Mesenchymal stem cell (in vitro differentiated cells and primary cell): ENCODE data around the gene CHMP1A.

Experiments used
- DNase-seq: peaks from one replicate; pipeline ENCODE4 v3.0.0-alpha.2; 2013
- H2AFZ ChIP-seq: one replicate; pipeline ENCODE4 v1.6.1; 2013; ENCODE audit warnings: low read depth, mild to moderate bottlenecking, control low read depth, inconsistent platforms, low read length, moderate library complexity
- H2AK5ac ChIP-seq: 2 replicates; pipeline ENCODE4 v1.6.1; 2013; ENCODE audit warnings: low read length, moderate library complexity, mild to moderate bottlenecking, inconsistent platforms; ENCODE audit not compliant: severe bottlenecking
- H2BK120ac ChIP-seq: one replicate; pipeline ENCODE4 v1.6.1; 2013; ENCODE audit warnings: low read depth, mild to moderate bottlenecking, inconsistent platforms, low read length, moderate library complexity
- H2BK12ac ChIP-seq, 2 experiments: one replicate each; pipeline ENCODE4 v1.6.1; 2013; ENCODE audit warnings: inconsistent platforms in 2 of 2, low read length in 2 of 2, mild to moderate bottlenecking in 2 of 2, moderate library complexity in 2 of 2, control low read depth in 1 of 2
- H2BK15ac ChIP-seq: one replicate; pipeline ENCODE4 v1.6.1; 2013; ENCODE audit warnings: mild to moderate bottlenecking, low read depth, inconsistent platforms; ENCODE audit not compliant: poor library complexity, severe bottlenecking
- H2BK5ac ChIP-seq: 2 replicates; pipeline ENCODE4 v1.6.1; 2013; ENCODE audit warnings: low read depth, mild to moderate bottlenecking, low read length, control low read depth, inconsistent platforms; ENCODE audit not compliant: poor library complexity, severe bottlenecking
- H3K14ac ChIP-seq, 2 experiments: one replicate each; pipeline ENCODE4 v1.6.1; 2013; ENCODE audit warnings: inconsistent platforms in 2 of 2, low read length in 2 of 2, control low read depth in 1 of 2, mild to moderate bottlenecking in 1 of 2, moderate library complexity in 1 of 2
- H3K18ac ChIP-seq, 2 experiments: one replicate each; pipeline ENCODE4 v1.6.1; 2013; ENCODE audit warnings: inconsistent platforms in 2 of 2, low read length in 2 of 2, control low read depth in 1 of 2, low read depth in 1 of 2, mild to moderate bottlenecking in 1 of 2
- H3K23ac ChIP-seq, 2 experiments: one replicate each; pipeline ENCODE4 v1.6.1; 2013; ENCODE audit warnings: inconsistent platforms in 2 of 2, low read length in 2 of 2, mild to moderate bottlenecking in 2 of 2, moderate library complexity in 2 of 2, control low read depth in 1 of 2
- H3K27ac ChIP-seq: 2 replicates; pipeline ENCODE4 v1.5.1; 2013; ENCODE audit warnings: mild to moderate bottlenecking, moderate library complexity, low read length, control low read depth, inconsistent platforms; ENCODE audit not compliant: poor library complexity, severe bottlenecking
- H3K27me3 ChIP-seq, 2 experiments: 2 replicates each; pipeline versions ENCODE4 v1.6.1 to v1.7.0; 2013; ENCODE audit warnings: low read length in 2 of 2, mild to moderate bottlenecking in 2 of 2, moderate library complexity in 2 of 2, control low read depth in 1 of 2, inconsistent platforms in 1 of 2; ENCODE audit not compliant: control insufficient read depth in 1 of 2, insufficient read depth in 1 of 2
- H3K36me3 ChIP-seq, 2 experiments: 2 replicates each; pipeline versions ENCODE4 v1.6.1 to v1.7.0; 2013; ENCODE audit warnings: low read length in 2 of 2, control low read depth in 1 of 2, inconsistent platforms in 1 of 2, low read depth in 1 of 2, mild to moderate bottlenecking in 1 of 2; ENCODE audit not compliant: insufficient read depth in 2 of 2, control insufficient read depth in 1 of 2
- H3K4ac ChIP-seq, 2 experiments: one replicate each; pipeline ENCODE4 v1.6.1; 2013; ENCODE audit warnings: inconsistent platforms in 2 of 2, low read length in 2 of 2, mild to moderate bottlenecking in 2 of 2, moderate library complexity in 2 of 2, control low read depth in 1 of 2, low read depth in 1 of 2
- H3K4me1 ChIP-seq: 2 replicates; pipeline ENCODE4 v1.6.1; 2013; ENCODE audit warnings: low read depth, low read length, control low read depth; ENCODE audit not compliant: control insufficient read depth, insufficient read depth
- H3K4me2 ChIP-seq: 2 replicates; pipeline ENCODE4 v1.6.1; 2013; ENCODE audit warnings: low read length, mild to moderate bottlenecking, inconsistent platforms; ENCODE audit not compliant: poor library complexity, severe bottlenecking
- H3K4me3 ChIP-seq, 2 experiments: 2 replicates each; pipeline versions ENCODE4 v1.5.1 to v1.7.0; 2013; ENCODE audit warnings: low read length in 2 of 2, mild to moderate bottlenecking in 2 of 2, control low read depth in 1 of 2, low read depth in 1 of 2; ENCODE audit not compliant: insufficient read depth in 1 of 2
- H3K79me1 ChIP-seq: replicated peaks from 2 replicates; pipeline ENCODE4 v1.6.1; 2013; ENCODE audit warnings: mild to moderate bottlenecking, control low read depth, low read length, inconsistent platforms; ENCODE audit not compliant: poor library complexity, severe bottlenecking
- H3K9ac ChIP-seq: 2 replicates; pipeline ENCODE4 v1.7.0; 2013; ENCODE audit warnings: mild to moderate bottlenecking, low read length, moderate library complexity
- H3K9me3 ChIP-seq: 2 replicates; pipeline ENCODE4 v1.7.0; 2013; ENCODE audit warnings: mild to moderate bottlenecking, low read length; ENCODE audit not compliant: control insufficient read depth
- H4K8ac ChIP-seq: one replicate; pipeline ENCODE4 v1.6.1; 2013; ENCODE audit warnings: inconsistent platforms, mild to moderate bottlenecking, low read length, moderate library complexity
- H4K91ac ChIP-seq: one replicate; pipeline ENCODE4 v1.6.1; 2013; ENCODE audit warnings: mild to moderate bottlenecking, low read length, inconsistent platforms
- WGBS: methylation state at CpG from one replicate; pipeline ENCODE4 v1.1.7; 2013; ENCODE audit warnings: mixed read lengths; 5-methylcytosine and 5-hydroxymethylcytosine counted together

The CHMP1A gene

DNA sequence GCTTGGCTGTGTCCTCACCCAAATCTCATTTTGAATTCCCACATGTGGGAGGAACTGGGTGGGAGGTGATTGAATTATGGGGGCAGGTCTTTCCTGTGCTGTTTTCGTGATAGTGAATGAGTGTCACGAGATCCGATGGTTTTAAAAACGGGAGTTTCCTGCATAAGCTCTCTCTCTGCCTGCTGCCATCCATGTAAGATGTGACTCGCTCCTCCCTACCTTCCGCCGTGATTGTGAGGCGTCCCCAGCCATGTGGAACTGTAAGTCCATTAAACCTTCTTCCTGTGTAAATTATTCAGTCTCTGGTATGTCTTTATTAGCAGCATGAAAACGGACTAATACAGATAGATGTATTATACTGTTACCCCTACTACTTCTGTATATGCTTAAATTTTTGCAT is 3.7 kb upstream of the CHMP1A start:
- no peak overlapping the region for H3K4ac ChIP-seq

DNA sequence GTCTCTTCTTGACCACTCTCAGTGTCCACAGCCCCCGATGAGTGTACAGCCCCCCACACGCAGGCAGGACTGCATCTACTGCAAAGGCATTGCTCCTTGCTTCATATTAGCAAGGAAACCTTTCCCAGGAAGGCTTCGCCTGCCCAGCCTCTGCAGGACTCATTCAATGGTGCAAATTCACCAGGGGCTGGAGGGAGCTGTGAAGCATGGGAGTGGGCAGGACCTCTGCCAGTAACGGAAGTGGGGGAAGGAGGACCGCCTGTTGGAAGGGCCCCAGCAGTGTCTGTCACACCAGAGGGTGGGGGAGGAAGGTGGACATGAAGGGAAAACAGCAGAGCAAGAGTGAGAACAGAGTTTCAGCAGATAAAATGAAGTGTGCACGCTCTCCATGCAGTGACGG is 2.6 kb upstream of the CHMP1A start:
- Histone ChIP-seq H3K27ac (no peak overlapping the region), H4K8ac (no peak overlapping the region), H3K79me1 (peaks cover 24% of the 10 kb centered on the region), H2AFZ (no peak overlapping the region), H3K4me1 (peaks cover 14% of the 10 kb centered on the region), H3K23ac (no peak overlapping the region), H3K36me3 (peaks cover 37% of the 10 kb centered on the region in 2 experiments), H3K4me3 (no peak overlapping the region), H3K4me2 (no peak overlapping the region), H3K9me3 (no peaks in the 10 kb centered on the region), H3K14ac (no peak overlapping the region), H2BK120ac (no peak overlapping the region), H3K4ac (no peak overlapping the region), H3K18ac (no peak overlapping the region), H4K91ac (no peak overlapping the region), H2AK5ac (no peak overlapping the region), H3K27me3 (no peaks in the 10 kb centered on the region), H2BK5ac (no peak overlapping the region), H2BK12ac (no peak overlapping the region), H3K9ac (no peak overlapping the region), H2BK15ac (no peak overlapping the region)
- WGBS = over 99% methylated on average over 7 of the region's 7 CpGs
- DNase-seq = no peak

More for the DNA sequence above, 3.7 kb upstream of the CHMP1A start:
- Histone ChIP-seq H2AK5ac (no peak overlapping the region), H3K4me2 (no peak overlapping the region), H3K23ac (no peak overlapping the region), H3K36me3 (peaks cover 36 to 37% of the 10 kb centered on the region in 2 experiments), H3K14ac (no peak overlapping the region), H3K27ac (no peak overlapping the region), H3K9me3 (no peaks in the 10 kb centered on the region), H3K27me3 (no peaks in the 10 kb centered on the region), H4K8ac (no peak overlapping the region), H3K4me3 (no peak overlapping the region), H3K4me1 (peaks cover 12% of the 10 kb centered on the region), H2BK15ac (no peak overlapping the region), H3K79me1 (peaks cover 24% of the 10 kb centered on the region), H2BK12ac (no peak overlapping the region), H2BK120ac (no peak overlapping the region), H3K9ac (no peak overlapping the region), H2AFZ (no peak overlapping the region), H4K91ac (no peak overlapping the region), H3K18ac (no peak overlapping the region), H2BK5ac (no peak overlapping the region)
- 99% methylated on average over 5 of the region's 9 CpGs for WGBS
- no peak for DNase-seq

DNA sequence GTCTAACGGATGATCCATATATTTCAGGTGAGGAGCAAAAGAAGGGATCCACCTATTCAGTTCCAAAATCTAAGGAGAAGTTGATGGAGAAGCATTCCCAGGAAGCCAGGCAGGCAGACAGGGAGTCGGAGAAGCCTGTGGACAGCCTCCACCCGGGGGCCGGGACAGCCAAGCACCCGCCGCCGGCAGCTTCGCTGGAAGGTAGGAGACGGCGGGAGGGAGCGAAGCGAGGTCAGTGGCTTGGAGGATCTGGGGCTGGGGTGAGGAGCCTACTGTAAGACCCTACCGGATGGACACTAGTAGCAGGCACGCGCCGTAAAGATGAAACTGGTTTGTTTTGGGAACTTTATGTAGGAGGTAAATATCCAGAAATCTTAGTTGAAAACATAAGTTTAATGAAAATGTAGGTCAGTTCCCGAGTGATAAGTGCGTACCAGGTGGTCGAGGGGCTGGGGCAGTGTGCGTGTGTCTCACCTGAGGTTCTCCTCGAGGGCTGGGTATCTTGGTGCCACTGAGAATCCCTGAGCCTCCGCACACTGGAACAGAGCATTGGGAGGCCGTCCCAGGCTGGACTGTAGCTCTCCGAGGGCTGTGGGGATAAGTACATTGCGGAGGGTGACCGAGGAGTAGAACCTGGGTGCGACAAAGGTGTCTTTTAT is 842 bp upstream of the CHMP1A start:
- H3K23ac ChIP-seq = no peak overlapping the region
- no peaks in the 10 kb centered on the region for H3K27me3 ChIP-seq
- H3K4me1 ChIP-seq = peaks cover 16% of the 10 kb centered on the region
- peak overlapping the region; percentile 11 for H3K27ac ChIP-seq
- H2AK5ac ChIP-seq = no peak overlapping the region
- no peak overlapping the region for H2BK5ac ChIP-seq
- no peak overlapping the region for H2BK15ac ChIP-seq
- H3K4me3 ChIP-seq = peak overlapping the region; percentile 89 to 96
- H3K4me2 ChIP-seq = peak overlapping the region; percentile 97
- H4K8ac ChIP-seq = no peak overlapping the region
- peaks cover 28 to 34% of the 10 kb centered on the region in 2 experiments for H3K36me3 ChIP-seq
- peak overlapping the region in 1 of 2 experiments; percentile 46 for H3K18ac ChIP-seq
- no peak overlapping the region for H2BK12ac ChIP-seq
- 26% methylated on average over 27 of the region's 27 CpGs for WGBS
- H4K91ac ChIP-seq = no peak overlapping the region
- no peak overlapping the region for H2AFZ ChIP-seq
- peak overlapping the region; percentile 93 for H3K9ac ChIP-seq
- H3K14ac ChIP-seq = peak overlapping the region in 1 of 2 experiments; percentile 42
- no peaks in the 10 kb centered on the region for H3K9me3 ChIP-seq
- DNase-seq = peak; percentile 33
- H3K79me1 ChIP-seq = peaks cover 23% of the 10 kb centered on the region
- H3K4ac ChIP-seq = peak overlapping the region in 1 of 2 experiments; percentile 87
- no peak overlapping the region for H2BK120ac ChIP-seq

DNA sequence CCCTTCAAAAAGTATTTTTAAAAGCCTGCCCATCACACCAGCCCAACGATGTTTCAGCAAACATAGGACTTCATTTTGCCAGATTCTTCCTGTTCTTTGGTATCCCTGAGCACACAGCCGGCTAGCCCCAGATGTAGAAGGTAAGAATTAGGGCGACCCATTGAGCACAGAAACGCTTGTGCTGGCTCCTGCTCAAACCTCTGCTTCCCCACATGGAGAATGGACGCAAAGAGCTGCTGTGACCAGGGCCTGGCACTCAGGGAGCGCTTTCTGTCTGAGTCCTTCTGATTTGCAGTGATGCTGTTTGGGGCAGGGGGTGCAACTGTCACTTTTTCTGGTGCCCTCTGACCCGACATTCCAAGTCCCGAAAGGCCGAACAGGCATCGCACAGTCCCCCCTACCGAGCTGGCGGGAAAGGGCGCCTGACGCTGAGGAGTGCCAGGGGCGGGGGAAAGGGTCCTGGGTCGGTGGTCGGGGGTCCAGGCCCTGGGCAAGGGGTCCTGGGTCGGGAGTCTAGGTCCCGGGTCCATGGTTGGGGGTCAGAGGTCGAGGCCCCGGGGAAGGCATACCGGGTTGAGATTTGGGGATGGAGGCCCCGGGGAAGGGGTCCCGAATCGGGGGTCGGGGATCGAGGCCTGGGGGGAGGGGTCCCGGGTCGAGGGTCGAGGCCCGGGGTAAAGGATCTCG is 930 bp downstream of the CHMP1A start:
- no peak for DNase-seq
- H2AFZ ChIP-seq = no peak overlapping the region
- H3K36me3 ChIP-seq = peaks cover 33 to 36% of the 10 kb centered on the region in 2 experiments
- H4K8ac ChIP-seq = no peak overlapping the region
- H3K23ac ChIP-seq = peak overlapping the region in 1 of 2 experiments; percentile 70
- no peak overlapping the region for H2BK12ac ChIP-seq
- H3K9me3 ChIP-seq = no peaks in the 10 kb centered on the region
- H3K4ac ChIP-seq = peak overlapping the region in 1 of 2 experiments; percentile 35
- no peak overlapping the region for H2BK15ac ChIP-seq
- peak overlapping the region; percentile 31 for H3K4me2 ChIP-seq
- no peak overlapping the region for H3K27ac ChIP-seq
- no peak overlapping the region for H3K18ac ChIP-seq
- H2BK120ac ChIP-seq = peak overlapping the region; percentile 71
- peaks cover 16% of the 10 kb centered on the region for H3K4me1 ChIP-seq
- no peak overlapping the region for H4K91ac ChIP-seq
- no peak overlapping the region for H2AK5ac ChIP-seq
- H3K4me3 ChIP-seq = peak overlapping the region; percentile 89 to 96
- H3K9ac ChIP-seq = peak overlapping the region; percentile 93
- no peak overlapping the region for H3K14ac ChIP-seq
- 56% methylated on average over 32 of the region's 32 CpGs for WGBS
- H2BK5ac ChIP-seq = no peak overlapping the region
- peaks cover 22% of the 10 kb centered on the region for H3K79me1 ChIP-seq
- H3K27me3 ChIP-seq = no peaks in the 10 kb centered on the region
